K562 (cell line): ENCODE measurements around the gene SIRT7. TPM values are rescaled to one million over a fixed set of nuclear protein-coding genes. Genes with fewer than 3 reads are reported as not detected.

Source experiments
- CBX1 ChIP-seq: sonication (generic); IDR thresholded peaks from 2 replicates; pipeline ENCODE4 v1.6.1; 2016; ENCODE audit warnings: antibody characterized with exemption, low read depth, mild to moderate bottlenecking
- CTBP1 ChIP-seq: fragments of 450-650 bp; IDR thresholded peaks from 2 replicates; pipeline ENCODE4 v1.6.1; 2016; ENCODE audit warnings: borderline replicate concordance
- DACH1 ChIP-seq: fragments of 450-650 bp; IDR thresholded peaks from 2 replicates; pipeline ENCODE4 v1.6.1; 2018; ENCODE audit not compliant: partially characterized antibody
- ESRRA ChIP-seq: fragments of 450-650 bp; IDR thresholded peaks from 2 replicates; pipeline ENCODE4 v1.6.1; 2014; ENCODE audit warnings: low read depth, mild to moderate bottlenecking, moderate library complexity, borderline replicate concordance
- FOXA1 ChIP-seq: fragments of 450-650 bp; IDR thresholded peaks from 2 replicates; pipeline ENCODE4 v1.6.1; 2016; ENCODE audit warnings: mild to moderate bottlenecking, borderline replicate concordance
- PKNOX1 ChIP-seq: fragments of 450-650 bp; IDR thresholded peaks from 2 replicates; pipeline ENCODE4 v1.6.1; 2016
- TCF3 ChIP-seq: sonication (generic); formaldehyde crosslinking; IDR thresholded peaks from 2 replicates; pipeline ENCODE4 v1.4.0; 2020; ENCODE audit warnings: mild to moderate bottlenecking, missing genetic modification reagents
- ZBTB49 ChIP-seq: sonication (generic); formaldehyde crosslinking; IDR thresholded peaks from 2 replicates; pipeline ENCODE4 v1.8.0; 2022; ENCODE audit warnings: missing genetic modification reagents, mild to moderate bottlenecking, borderline replicate concordance
- ZNF217 ChIP-seq: sonication (generic); formaldehyde crosslinking; IDR thresholded peaks from 2 replicates; pipeline ENCODE4 v1.8.0; 2022; ENCODE audit warnings: mild to moderate bottlenecking, missing genetic modification reagents
- ZNF592 ChIP-seq: fragments of 450-650 bp; IDR thresholded peaks from 2 replicates; pipeline ENCODE4 v1.6.1; 2017; ENCODE audit warnings: antibody characterized with exemption, mild to moderate bottlenecking
- ZZZ3 ChIP-seq: fragments of 450-650 bp; IDR thresholded peaks from 2 replicates; pipeline ENCODE4 v1.6.1; 2016; ENCODE audit warnings: antibody characterized with exemption, mild to moderate bottlenecking, moderate library complexity
- polyA plus RNA-seq, 8 experiments: library from polyadenylated mRNA; depleted of rRNA in 4 of 8; stranded (reverse) in 5 of 8; unstranded in 3 of 8; fragments of >200 nt; fragmentation: Nextera tagmentation in 2 of 8; fragmentation: Illumina TruSeq in 1 of 8; extraction: Ambion mirVana in 2 of 8; extraction: Trizol in 1 of 8; gene quantifications; 2 replicates each; pipeline versions ENCODE4 v1.2.1 to v1.2.3, GENCODE V29; 2011 to 2014; ENCODE audit warnings: inconsistent platforms in 1 of 8, missing spikeins in 1 of 8
- total RNA-seq, 7 experiments: library from RNA; depleted of rRNA in 6 of 7; stranded (reverse); fragments of >200 nt in 6 of 7; fragmentation: Illumina TruSeq in 2 of 7; extraction: Trizol in 2 of 7; gene quantifications; 2 replicates each; pipeline versions ENCODE4 v1.2.1 to v1.2.3, GENCODE V29; 2011 to 2021; ENCODE audit warnings: low replicate concordance in 1 of 7
- TF ChIP-seq, protein P1 (sequence below): sonication (generic); formaldehyde crosslinking; IDR thresholded peaks from 2 replicates; pipeline ENCODE4 v1.8.0; 2022; ENCODE audit warnings: mild to moderate bottlenecking, missing genetic modification reagents

SIRT7 gene
- total and polyA plus RNA-seq, 9 of the 15 experiments (the other 6 are each of a cell fraction or from before 2014, with no cell fraction given), result 1.6 to 54.8 (median 20.3) TPM

- TF ChIP-seq DACH1, result no peak
- no peak for TF ChIP-seq ZNF217 (CRISPR knock-in tag)
- peak; percentile 92 for TF ChIP-seq CTBP1
- TF ChIP-seq ZNF592, result peak; percentile 55; the same call in 1 of the 2 replicates
- no peak for TF ChIP-seq PKNOX1
- TF ChIP-seq FOXA1, result no peak
- no peak; the same call in 1 of the 2 replicates for TF ChIP-seq TCF3 (CRISPR knock-in tag)
- TF ChIP-seq, protein P1, sequence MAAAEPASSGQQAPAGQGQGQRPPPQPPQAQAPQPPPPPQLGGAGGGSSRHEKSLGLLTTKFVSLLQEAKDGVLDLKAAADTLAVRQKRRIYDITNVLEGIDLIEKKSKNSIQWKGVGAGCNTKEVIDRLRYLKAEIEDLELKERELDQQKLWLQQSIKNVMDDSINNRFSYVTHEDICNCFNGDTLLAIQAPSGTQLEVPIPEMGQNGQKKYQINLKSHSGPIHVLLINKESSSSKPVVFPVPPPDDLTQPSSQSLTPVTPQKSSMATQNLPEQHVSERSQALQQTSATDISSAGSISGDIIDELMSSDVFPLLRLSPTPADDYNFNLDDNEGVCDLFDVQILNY (CRISPR knock-in tag), result no peak
- TF ChIP-seq ESRRA, result no peak; the same call in 1 of the 2 replicates
- no peak for TF ChIP-seq ZBTB49 (CRISPR knock-in tag)
- no peak for TF ChIP-seq ZZZ3
- no peak for TF ChIP-seq CBX1
Measured at GRCh38 chr17:81927653-81928543, 9.9 kb upstream of the SIRT7 start, which contains the start of gene MAFG (continued).
